NCI-H510A treated with DMSO at 0.1 percent for 48 hours (cell line): ENCODE data around the gene OCA2.

Source experiments
- DNase-seq: peaks from one replicate; lab custom pipeline; 2025; lab: John Stamatoyannopoulos, UW

The OCA2 gene

GRCh38 chr15:27845535-27846369 is 253.4 kb downstream of the OCA2 start:
- no peak for DNase-seq

GRCh38 chr15:27844018-27844666 is 255.0 kb downstream of the OCA2 start:
- no peak for DNase-seq

- DNase-seq = no peak
Measured at GRCh38 chr15:27843146-27843545, 256.0 kb downstream of the OCA2 start.

- DNase-seq = no peak
Measured at GRCh38 chr15:27842526-27842925, 256.6 kb downstream of the OCA2 start.

GRCh38 chr15:27835233-27835939 is 263.7 kb downstream of the OCA2 start:
- DNase-seq = no peak

- DNase-seq = no peak
Measured at GRCh38 chr15:27834684-27835083, 264.4 kb downstream of the OCA2 start.

GRCh38 chr15:27833974-27834373 is 265.1 kb downstream of the OCA2 start:
- DNase-seq = no peak

GRCh38 chr15:27833178-27833577 is 265.9 kb downstream of the OCA2 start:
- no peak for DNase-seq

- no peak for DNase-seq
Measured at GRCh38 chr15:27832237-27832596, 266.9 kb downstream of the OCA2 start.

- DNase-seq = no peak
Measured at GRCh38 chr15:27831384-27832236, 267.5 kb downstream of the OCA2 start.

- no peak for DNase-seq
Measured at GRCh38 chr15:27828746-27829145, 270.4 kb downstream of the OCA2 start.

- DNase-seq = no peak
Measured at GRCh38 chr15:27826902-27827714, 272.0 kb downstream of the OCA2 start.

GRCh38 chr15:27826411-27826810 is 272.7 kb downstream of the OCA2 start:
- no peak for DNase-seq

- no peak for DNase-seq
Measured at GRCh38 chr15:27824841-27825422, 274.2 kb downstream of the OCA2 start.

- no peak for DNase-seq
Measured at GRCh38 chr15:27821273-27821672, 277.8 kb downstream of the OCA2 start.

GRCh38 chr15:27820722-27821121 is 278.4 kb downstream of the OCA2 start:
- no peak for DNase-seq

- DNase-seq = no peak
Measured at GRCh38 chr15:27820232-27820631, 278.9 kb downstream of the OCA2 start.

GRCh38 chr15:27817258-27817657 is 281.9 kb downstream of the OCA2 start:
- no peak for DNase-seq

- no peak for DNase-seq
Measured at GRCh38 chr15:27816790-27817189, 282.3 kb downstream of the OCA2 start.

- DNase-seq = no peak
Measured at GRCh38 chr15:27815035-27815434, 284.1 kb downstream of the OCA2 start.

GRCh38 chr15:27813139-27813538 is 286.0 kb downstream of the OCA2 start:
- DNase-seq = no peak
